PFSK-1 (cell line): ENCODE data around the gene GCN1.
A peak's percentile ranks its signal among the peaks of the same experiment; 100 is the strongest.

Experiments
- FOXP2 ChIP-seq: optimal IDR thresholded peaks from 2 replicates; pipeline ENCODE3; 2011; ENCODE audit warnings: borderline replicate concordance, control low read depth, inconsistent platforms; ENCODE audit not compliant: insufficient read depth; ENCODE audit errors: extremely low read length, extremely low read depth
- POLR2AphosphoS5 ChIP-seq: IDR thresholded peaks from 2 replicates; pipeline ENCODE4 v1.6.1; 2012; ENCODE audit warnings: low read depth, mild to moderate bottlenecking, control low read depth, low read length, moderate library complexity
- SIN3A ChIP-seq: IDR thresholded peaks from 2 replicates; pipeline ENCODE4 v1.6.1; 2012; ENCODE audit warnings: mild to moderate bottlenecking, low read length, moderate library complexity, borderline replicate concordance; ENCODE audit not compliant: insufficient read depth
- TAF1 ChIP-seq: IDR thresholded peaks from 2 replicates; pipeline ENCODE4 v1.6.1; 2012; ENCODE audit warnings: low read length, control low read depth, borderline replicate concordance; ENCODE audit not compliant: insufficient read depth
- TF ChIP-seq, protein P1 (sequence below), 2 experiments: IDR thresholded peaks; 2 replicates each; pipeline versions ENCODE4 v1.6.1 to v1.8.0; 2011 to 2012; ENCODE audit warnings: low read depth in 2 of 2, low read length in 2 of 2, control low read depth in 1 of 2, inconsistent platforms in 1 of 2, mild to moderate bottlenecking in 1 of 2, moderate library complexity in 1 of 2; ENCODE audit not compliant: insufficient read depth in 1 of 2

The GCN1 gene

DNA sequence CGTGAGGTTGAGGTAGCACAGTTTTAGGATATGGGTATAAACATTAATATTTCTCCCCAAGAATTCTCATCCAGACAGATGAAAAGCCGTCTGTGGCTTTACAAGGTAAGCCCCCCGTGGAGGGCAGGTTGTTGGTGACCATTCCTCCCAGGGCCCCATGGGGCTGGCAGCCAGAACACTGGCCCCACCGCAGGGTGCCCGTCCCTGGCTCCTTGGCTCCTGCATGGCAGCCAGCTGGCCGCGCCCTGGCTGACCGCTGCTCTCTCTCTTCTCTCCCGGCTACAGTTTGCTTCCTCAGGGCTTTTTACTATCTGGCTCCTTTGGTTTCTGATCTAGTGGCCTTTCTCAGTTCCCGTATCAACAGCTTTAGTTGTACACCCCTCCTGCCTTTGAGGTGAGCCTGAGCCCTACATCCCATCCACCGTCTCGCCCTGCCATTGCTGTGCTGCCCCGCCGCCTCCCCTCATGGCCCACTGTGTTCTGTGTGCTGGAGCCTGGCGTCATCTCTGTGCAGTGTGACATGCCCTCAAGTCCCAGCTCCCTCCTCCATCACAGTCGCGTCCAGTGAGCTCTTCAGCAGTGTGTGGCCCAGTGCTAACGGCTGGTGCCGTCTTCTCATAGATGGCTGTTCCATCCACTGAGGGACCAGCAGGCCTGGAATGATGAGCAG is 103.8 kb downstream of the GCN1 start:
- TF ChIP-seq, protein P1, sequence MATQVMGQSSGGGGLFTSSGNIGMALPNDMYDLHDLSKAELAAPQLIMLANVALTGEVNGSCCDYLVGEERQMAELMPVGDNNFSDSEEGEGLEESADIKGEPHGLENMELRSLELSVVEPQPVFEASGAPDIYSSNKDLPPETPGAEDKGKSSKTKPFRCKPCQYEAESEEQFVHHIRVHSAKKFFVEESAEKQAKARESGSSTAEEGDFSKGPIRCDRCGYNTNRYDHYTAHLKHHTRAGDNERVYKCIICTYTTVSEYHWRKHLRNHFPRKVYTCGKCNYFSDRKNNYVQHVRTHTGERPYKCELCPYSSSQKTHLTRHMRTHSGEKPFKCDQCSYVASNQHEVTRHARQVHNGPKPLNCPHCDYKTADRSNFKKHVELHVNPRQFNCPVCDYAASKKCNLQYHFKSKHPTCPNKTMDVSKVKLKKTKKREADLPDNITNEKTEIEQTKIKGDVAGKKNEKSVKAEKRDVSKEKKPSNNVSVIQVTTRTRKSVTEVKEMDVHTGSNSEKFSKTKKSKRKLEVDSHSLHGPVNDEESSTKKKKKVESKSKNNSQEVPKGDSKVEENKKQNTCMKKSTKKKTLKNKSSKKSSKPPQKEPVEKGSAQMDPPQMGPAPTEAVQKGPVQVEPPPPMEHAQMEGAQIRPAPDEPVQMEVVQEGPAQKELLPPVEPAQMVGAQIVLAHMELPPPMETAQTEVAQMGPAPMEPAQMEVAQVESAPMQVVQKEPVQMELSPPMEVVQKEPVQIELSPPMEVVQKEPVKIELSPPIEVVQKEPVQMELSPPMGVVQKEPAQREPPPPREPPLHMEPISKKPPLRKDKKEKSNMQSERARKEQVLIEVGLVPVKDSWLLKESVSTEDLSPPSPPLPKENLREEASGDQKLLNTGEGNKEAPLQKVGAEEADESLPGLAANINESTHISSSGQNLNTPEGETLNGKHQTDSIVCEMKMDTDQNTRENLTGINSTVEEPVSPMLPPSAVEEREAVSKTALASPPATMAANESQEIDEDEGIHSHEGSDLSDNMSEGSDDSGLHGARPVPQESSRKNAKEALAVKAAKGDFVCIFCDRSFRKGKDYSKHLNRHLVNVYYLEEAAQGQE (IDR thresholded peaks at IDR 0.05; ENCODE audit: insufficient read depth in 1 of 2, low read depth in 2 of 2, low read length in 2 of 2), result no peak
- TF ChIP-seq SIN3A (no peak), POLR2AphosphoS5 (0 out of 2 replicates have a peak, but pooled peaks have one; percentile 9), TAF1 (no peak)

DNA sequence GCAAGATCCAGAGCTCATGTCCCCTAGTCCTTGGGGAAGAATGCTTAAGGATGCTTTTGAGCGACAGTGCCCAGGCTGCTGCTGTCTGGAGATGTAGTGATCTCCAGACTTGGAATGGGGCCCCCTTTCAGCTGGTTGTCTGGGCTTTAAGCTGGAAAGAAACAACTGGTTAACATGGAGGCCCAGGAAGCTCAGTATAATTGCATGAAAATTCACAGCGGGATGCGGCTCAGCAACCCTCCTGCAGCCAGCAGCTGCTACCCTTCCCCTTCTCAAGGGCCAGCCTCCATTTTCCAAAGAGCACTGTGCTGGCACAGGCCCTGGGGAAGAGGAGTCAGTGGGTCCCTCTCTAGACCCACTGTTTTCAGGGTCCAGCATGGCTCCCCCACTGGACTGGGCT is 104.3 kb downstream of the GCN1 start:
- TF ChIP-seq POLR2AphosphoS5 (no peak; the same call in 1 of the 2 replicates), FOXP2 (no peak), TAF1 (no peak), SIN3A (no peak)
- TF ChIP-seq, protein P1 (IDR thresholded peaks at IDR 0.05; ENCODE audit: insufficient read depth in 1 of 2, low read depth in 2 of 2, low read length in 2 of 2), result no peak

DNA sequence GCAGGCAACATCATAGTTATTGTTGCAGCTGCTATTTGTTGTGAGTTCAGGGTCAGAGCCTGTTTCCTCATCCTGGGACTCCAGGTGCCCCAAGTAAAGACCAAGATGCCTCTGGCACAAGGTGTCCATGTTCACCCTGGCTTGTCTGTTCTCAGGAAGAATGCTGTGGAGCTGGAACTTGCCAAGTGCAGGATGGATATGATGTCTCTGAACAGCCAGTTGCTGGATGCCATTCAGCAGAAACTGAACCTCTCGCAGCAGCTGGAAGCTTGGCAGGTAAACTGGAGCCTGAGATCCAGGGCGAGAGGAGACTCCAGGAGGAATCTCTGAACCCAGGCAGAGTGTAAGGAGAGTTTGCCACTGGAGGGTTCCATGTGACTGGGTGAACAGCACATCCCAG is 104.7 kb downstream of the GCN1 start:
- TF ChIP-seq SIN3A, result no peak
- TF ChIP-seq POLR2AphosphoS5, result no peak
- TF ChIP-seq TAF1, result no peak
- TF ChIP-seq FOXP2, result no peak
- TF ChIP-seq, protein P1 (IDR thresholded peaks at IDR 0.05; ENCODE audit: insufficient read depth in 1 of 2, low read depth in 2 of 2, low read length in 2 of 2), result no peak

DNA sequence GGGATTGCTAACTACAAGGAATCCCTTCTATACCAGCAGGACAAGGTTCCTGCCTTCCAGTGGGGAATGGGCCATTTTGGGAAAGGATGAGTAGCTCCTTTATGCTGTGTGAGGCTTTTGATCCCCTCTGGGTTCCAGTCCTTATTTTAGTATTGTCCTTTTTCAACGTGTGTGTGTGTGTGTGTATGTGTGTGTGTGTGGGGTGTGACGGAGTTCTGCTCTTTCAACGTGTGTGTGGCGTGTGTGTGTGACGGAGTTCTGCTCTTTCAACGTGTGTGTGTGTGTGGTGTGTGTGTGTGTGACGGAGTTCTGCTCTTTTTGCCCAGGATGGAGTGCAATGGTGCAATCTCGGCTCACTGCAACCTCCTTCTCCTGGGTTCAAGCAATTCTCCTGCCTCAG is 105.4 kb downstream of the GCN1 start:
- TF ChIP-seq, protein P1 (IDR thresholded peaks at IDR 0.05; ENCODE audit: insufficient read depth in 1 of 2, low read depth in 2 of 2, low read length in 2 of 2), result no peak
- TF ChIP-seq FOXP2, result no peak
- TF ChIP-seq SIN3A, result no peak
- TF ChIP-seq POLR2AphosphoS5, result no peak; the same call in 1 of the 2 replicates
- no peak for TF ChIP-seq TAF1
